SK-N-MC (cell line): ENCODE data around the gene RGPD8.

Experiments used
- EZH2 ChIP-seq: fragments of 200-600 bp; sonication (generic); IDR thresholded peaks from one replicate; pipeline ENCODE4 v1.6.1; 2017; ENCODE audit warnings: antibody characterized with exemption
- POLR2AphosphoS5 ChIP-seq: IDR thresholded peaks from 2 replicates; pipeline ENCODE4 v1.6.1; 2012; ENCODE audit warnings: mild to moderate bottlenecking, low read depth, low read length, borderline replicate concordance

DNA sequence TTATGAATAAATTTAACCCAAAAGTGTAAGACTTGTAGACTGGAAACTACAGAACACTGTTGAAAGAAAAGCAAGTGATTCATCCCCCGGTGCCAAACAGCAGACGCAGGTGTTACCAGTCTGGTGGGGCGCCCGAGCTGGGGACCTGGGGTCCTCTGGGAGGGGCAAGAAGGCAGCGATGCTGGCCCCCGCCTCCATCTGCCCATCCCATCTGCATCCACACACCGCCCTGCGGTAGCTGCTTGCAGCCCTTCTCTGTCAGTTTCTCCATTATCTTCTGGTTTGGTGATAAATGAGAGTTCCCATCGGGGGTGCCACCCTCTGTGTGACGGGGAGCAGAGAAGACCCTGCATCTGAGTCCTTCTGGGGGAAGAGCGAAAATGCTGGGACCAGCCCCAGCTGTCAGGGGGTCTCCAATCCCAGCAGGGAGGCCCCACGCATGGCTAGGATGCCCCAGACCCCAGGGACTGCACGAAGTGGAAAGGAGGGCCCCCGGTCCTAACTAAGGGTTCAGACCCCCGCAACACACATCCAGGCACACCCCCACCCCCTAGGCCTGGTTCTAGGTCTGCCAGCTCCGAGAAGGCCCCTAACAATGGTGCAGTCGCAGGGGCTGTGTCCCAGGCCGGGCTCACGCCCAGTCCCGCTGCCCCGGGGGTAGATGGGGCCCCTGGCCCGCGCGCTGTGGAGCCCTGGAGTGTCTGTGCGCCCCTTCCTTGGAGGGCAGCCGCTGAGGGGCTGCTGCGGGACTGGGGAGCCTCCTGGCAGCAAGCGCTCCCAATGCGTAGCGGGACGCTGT, 686 bp upstream of the RGPD8 start:
- TF ChIP-seq POLR2AphosphoS5 (no peak), EZH2 (no peak)
